Measurements from ENCODE around the gene ACMSD.

The ACMSD gene

GRCh38 chr2:134862069-134862468 lies 23.7 kb downstream of the ACMSD start:
- DNase-seq (ENCODE audit: low spot score): no peak
- H3K27ac ChIP-seq: no peak overlapping the region
- ChIA-PET POLR2A (ENCODE audit: low non-redundant PET) (no interaction called here), CTCF (interaction anchor here (0.6 kb wide), 1 partner anchor 28 kb away, joined by 4 read pairs; no protein-coding TSS in a partner anchor)
- no peak for TF ChIP-seq CTCF (conservative IDR thresholded peaks at IDR 0.05; ENCODE audit: low read depth)

GRCh38 chr2:134862674-134863073 lies 24.3 kb downstream of the ACMSD start:
- DNase-seq (ENCODE audit: low spot score): no peak
- ChIA-PET POLR2A (ENCODE audit: low non-redundant PET) (no interaction called here), CTCF (no interaction called here)
- H3K27ac ChIP-seq: no peak overlapping the region
- TF ChIP-seq CTCF (conservative IDR thresholded peaks at IDR 0.05; ENCODE audit: low read depth): no peak

- POLR2A ChIA-PET (ENCODE audit: low non-redundant PET): no interaction called here
- CTCF ChIA-PET: no interaction called here
- H3K27ac ChIP-seq: no peak overlapping the region
- no peak for DNase-seq (ENCODE audit: low spot score)
- no peak for TF ChIP-seq CTCF (conservative IDR thresholded peaks at IDR 0.05; ENCODE audit: low read depth)
Observed at GRCh38 chr2:134863446-134863845, 25.0 kb downstream of the ACMSD start.

- TF ChIP-seq CTCF (conservative IDR thresholded peaks at IDR 0.05; ENCODE audit: low read depth): no peak
- DNase-seq (ENCODE audit: low spot score): no peak
- no peak overlapping the region for H3K27ac ChIP-seq
- CTCF ChIA-PET: no interaction called here
- POLR2A ChIA-PET (ENCODE audit: low non-redundant PET): no interaction called here
Observed at GRCh38 chr2:134865067-134865787, 26.8 kb downstream of the ACMSD start.

- TF ChIP-seq CTCF (conservative IDR thresholded peaks at IDR 0.05; ENCODE audit: low read depth): no peak
- H3K27ac ChIP-seq: no peak overlapping the region
- ChIA-PET POLR2A (ENCODE audit: low non-redundant PET) (no interaction called here), CTCF (no interaction called here)
- DNase-seq (ENCODE audit: low spot score): peak; percentile 30
Observed at GRCh38 chr2:134866498-134867099, 28.2 kb downstream of the ACMSD start.

- ChIA-PET CTCF (no interaction called here), POLR2A (ENCODE audit: low non-redundant PET) (no interaction called here)
- TF ChIP-seq CTCF (conservative IDR thresholded peaks at IDR 0.05; ENCODE audit: low read depth): no peak
- no peak for DNase-seq (ENCODE audit: low spot score)
- H3K27ac ChIP-seq: no peak overlapping the region
Observed at GRCh38 chr2:134869946-134870736, 31.7 kb downstream of the ACMSD start.

Data from RWPE1 (cell line).